ENCODE results near the gene PALMD. TPM values are rescaled to one million over a fixed set of nuclear protein-coding genes. Genes with fewer than 3 reads are reported as not detected.

The PALMD gene, protein sequence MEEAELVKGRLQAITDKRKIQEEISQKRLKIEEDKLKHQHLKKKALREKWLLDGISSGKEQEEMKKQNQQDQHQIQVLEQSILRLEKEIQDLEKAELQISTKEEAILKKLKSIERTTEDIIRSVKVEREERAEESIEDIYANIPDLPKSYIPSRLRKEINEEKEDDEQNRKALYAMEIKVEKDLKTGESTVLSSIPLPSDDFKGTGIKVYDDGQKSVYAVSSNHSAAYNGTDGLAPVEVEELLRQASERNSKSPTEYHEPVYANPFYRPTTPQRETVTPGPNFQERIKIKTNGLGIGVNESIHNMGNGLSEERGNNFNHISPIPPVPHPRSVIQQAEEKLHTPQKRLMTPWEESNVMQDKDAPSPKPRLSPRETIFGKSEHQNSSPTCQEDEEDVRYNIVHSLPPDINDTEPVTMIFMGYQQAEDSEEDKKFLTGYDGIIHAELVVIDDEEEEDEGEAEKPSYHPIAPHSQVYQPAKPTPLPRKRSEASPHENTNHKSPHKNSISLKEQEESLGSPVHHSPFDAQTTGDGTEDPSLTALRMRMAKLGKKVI
- total RNA-seq = 8.0 and 15.1 TPM in 2 replicates

DNA sequence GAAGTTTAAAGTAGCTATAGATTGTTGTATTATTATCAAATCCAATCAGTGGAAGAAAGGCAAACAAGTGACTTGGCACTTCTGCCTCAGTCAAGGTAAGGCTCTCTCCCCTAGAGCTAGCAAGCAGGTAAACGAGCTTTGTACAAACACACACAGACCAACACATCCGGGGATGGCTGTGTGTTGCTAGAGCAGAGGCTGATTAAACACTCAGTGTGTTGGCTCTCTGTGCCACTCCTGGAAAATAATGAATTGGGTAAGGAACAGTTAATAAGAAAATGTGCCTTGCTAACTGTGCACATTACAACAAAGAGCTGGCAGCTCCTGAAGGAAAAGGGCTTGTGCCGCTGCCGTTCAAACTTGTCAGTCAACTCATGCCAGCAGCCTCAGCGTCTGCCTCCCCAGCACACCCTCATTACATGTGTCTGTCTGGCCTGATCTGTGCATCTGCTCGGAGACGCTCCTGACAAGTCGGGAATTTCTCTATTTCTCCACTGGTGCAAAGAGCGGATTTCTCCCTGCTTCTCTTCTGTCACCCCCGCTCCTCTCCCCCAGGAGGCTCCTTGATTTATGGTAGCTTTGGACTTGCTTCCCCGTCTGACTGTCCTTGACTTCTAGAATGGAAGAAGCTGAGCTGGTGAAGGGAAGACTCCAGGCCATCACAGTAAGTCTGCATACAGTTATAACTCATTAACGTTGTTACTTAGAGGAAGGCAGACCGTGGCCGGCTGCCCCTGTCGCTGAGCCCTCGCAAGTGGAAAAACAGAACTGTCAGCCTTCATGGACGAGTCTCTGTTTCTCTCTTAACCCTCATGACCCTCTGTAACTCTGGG lies at the start of gene PALMD:
PALMD (plus strand) TSS at position 415 of the 833 bp plus-strand sequence; CDS start at position 620, 205 bp downstream.

Other genes starting within 250 kb of the PALMD start
- gene FRRS1, start 120.5 kb downstream of the PALMD start, total RNA-seq = 0.65 and 1.2 TPM in 2 replicates
- gene AGL, start 204.2 kb downstream of the PALMD start, total RNA-seq = 7.7 and 10.1 TPM in 2 replicates